Right lobe of liver (tissue), 4 donors: ENCODE measurements around the gene KAZN.

Source experiments
- POLR2A ChIP-seq: fragments of 450-650 bp; IDR thresholded peaks from one replicate; pipeline ENCODE4 v1.6.1; 2017; ENCODE audit warnings: antibody characterized with exemption, mild to moderate bottlenecking
- TF ChIP-seq, protein P1 (sequence below), 4 donors: fragments of 200-600 bp in 3 of 4; fragments of 450-650 bp in 1 of 4; IDR thresholded peaks; one replicate each; pipeline versions ENCODE4 v1.5.1 to v1.8.0; 2016 to 2022; ENCODE audit warnings: antibody characterized with exemption in 4 of 4, mild to moderate bottlenecking in 2 of 4
- donor health status: DM: no; HTN: no; CAD: no.
- donor health status: DM: no; HTN: no; CAD: no.
- donor health status: DM: no; HTN: yes; CAD: no.

DNA sequence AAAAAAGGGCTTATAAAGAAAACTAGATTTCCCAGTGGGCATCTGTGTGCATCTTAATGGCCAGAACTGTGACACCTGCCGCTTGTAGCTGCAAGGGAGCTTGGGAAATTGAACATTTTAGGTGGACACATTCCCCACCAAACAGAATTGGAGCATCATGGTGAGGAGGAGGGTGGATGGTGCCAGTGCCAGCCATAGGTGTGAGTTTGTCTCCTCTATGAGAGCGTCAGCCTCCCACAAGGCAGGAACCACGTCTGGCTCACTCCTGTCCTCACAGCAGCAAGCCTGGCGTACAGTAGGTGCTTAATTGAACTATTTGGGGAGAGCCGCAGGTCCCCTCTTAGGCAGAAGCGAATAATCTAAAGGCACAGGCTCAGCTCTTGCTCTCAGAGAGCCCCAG, 430.6 kb downstream of the KAZN start:
- TF ChIP-seq, protein P1, sequence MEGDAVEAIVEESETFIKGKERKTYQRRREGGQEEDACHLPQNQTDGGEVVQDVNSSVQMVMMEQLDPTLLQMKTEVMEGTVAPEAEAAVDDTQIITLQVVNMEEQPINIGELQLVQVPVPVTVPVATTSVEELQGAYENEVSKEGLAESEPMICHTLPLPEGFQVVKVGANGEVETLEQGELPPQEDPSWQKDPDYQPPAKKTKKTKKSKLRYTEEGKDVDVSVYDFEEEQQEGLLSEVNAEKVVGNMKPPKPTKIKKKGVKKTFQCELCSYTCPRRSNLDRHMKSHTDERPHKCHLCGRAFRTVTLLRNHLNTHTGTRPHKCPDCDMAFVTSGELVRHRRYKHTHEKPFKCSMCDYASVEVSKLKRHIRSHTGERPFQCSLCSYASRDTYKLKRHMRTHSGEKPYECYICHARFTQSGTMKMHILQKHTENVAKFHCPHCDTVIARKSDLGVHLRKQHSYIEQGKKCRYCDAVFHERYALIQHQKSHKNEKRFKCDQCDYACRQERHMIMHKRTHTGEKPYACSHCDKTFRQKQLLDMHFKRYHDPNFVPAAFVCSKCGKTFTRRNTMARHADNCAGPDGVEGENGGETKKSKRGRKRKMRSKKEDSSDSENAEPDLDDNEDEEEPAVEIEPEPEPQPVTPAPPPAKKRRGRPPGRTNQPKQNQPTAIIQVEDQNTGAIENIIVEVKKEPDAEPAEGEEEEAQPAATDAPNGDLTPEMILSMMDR (IDR thresholded peaks at IDR 0.05) = no peak
- TF ChIP-seq POLR2A = no peak
